Right renal pelvis (tissue), 4 donors: Measurements from ENCODE around the gene OGT. TPM values are rescaled to one million over a fixed set of nuclear protein-coding genes. Genes with fewer than 3 reads are reported as not detected.
"Not testable (repeated sequence)": the region's sequence is repeated elsewhere in the genome, so short reads cannot be mapped to it uniquely, and the experiment has no call there.

Experiments
- DNase-seq, 4 donors: peaks; one replicate each; pipeline ENCODE4 v3.0.0-alpha.2; 2013; ENCODE audit warnings: low read depth in 4 of 4, low spot score in 3 of 4, missing footprints in 1 of 4
- polyA plus RNA-seq, 4 donors: library from polyadenylated mRNA; unstranded; fragments of 120-200 nt; gene quantifications; one replicate each; pipeline ENCODE4 v1.2.1, GENCODE V29; 2013; ENCODE audit not compliant: insufficient read length in 4 of 4

The OGT gene
- polyA plus RNA-seq, 4 donors: 163 to 223 (median 194) TPM

DNA sequence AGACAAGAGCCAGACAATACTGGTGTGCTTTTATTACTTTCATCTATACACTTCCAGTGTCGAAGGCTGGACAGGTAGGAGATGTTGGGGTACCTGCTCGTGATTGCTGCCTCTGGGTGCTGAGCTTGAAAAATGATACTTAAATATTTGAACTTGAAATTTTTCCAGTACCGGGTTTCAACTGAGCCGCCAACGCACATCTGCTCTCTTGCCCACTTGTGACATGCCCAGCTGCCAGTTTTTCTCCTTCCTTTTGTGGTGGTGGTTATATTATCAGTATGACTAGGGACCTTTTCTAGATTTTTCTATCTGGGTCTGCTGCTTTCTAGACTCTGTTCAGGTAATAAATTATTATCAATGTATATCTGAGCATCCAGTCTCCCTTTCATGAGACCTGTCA is 3.4 kb downstream of the OGT start:
- DNase-seq: no peak

DNA sequence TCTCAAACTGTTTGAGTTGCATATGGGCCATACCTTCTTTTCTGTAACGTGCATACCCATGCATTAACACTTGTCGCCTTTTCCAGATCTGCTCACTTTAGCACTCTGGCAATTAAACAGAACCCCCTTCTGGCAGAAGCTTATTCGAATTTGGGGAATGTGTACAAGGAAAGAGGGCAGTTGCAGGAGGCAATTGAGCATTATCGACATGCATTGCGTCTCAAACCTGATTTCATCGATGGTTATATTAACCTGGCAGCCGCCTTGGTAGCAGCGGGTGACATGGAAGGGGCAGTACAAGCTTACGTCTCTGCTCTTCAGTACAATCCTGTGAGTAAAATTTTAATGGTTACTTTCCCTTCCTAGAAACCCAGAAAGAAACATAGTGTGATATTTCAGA is 4.8 kb downstream of the OGT start:
- no peak for DNase-seq

DNA sequence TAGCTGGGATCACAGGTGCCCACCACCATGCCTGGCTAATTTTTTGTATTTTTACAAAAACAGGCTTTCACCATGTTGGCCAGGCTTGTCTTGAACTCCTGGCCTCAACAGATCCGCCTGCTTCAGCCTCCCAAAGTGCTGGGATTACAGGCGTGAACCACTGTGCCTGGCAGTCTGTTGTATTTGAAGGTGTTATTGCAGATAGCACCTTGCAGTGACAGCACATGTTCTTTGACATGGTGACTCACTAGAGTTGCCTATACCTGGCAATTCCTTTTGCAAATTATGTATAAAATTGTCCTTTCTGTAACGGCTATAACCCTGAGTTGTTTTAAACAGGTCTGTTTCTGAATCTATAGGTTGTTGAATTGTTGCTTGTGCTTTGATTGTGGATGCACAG is 7.9 kb downstream of the OGT start:
- no peak for DNase-seq

DNA sequence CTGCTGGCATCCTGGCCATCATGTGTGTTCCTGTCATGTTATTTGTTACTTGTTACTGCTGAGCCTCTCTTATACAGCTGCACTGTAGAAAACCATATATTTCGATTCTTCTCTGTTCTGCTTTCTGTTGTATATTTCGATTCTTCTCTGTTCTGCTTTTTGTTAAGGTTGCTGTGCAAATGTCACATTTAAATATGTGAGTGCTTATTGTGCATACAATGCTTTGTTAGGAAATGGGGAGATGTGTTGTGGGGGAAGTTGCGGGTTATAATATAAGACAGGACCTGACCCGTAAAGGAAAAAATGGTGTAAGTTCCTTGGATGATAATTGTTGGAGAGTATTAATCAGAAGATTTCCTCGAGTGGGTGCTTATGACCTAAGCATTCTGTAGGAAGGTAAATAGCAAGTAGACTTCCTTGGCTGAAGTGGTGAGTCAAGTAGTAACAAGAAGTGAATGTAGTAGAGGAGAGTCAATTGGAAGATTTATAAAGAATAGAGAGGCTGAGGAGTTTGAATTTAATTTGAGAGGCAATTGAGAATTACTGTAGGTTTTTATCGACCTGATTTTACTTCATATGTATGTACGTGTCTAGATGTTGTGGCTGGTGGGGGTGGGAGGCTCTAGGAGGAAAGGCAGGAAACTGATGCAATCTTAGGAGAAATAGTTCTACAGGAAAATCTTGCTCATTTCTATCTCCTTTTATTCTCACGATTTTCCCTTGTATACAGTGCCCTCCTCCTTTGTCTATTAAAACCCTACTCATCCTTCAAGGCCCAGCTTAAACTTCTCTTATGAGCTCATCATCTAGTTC is 8.5 kb downstream of the OGT start:
- no peak for DNase-seq

DNA sequence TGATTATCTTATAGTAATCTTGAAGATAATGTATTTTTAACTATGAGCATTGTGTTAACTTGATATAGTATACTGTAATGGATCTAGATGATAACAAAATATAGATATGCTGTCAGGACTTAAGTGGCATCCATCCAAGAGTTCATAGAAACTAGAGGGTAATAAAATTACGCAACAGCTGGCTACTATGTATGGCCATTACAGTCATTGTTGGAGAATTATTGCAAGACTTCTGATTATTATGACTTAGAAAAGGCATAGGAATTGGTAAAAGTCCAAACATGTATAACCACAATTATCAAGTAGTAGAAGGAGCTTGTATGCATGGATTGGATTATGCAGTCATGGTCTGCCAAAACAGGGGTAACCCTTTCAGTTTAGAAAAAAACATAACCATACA is 9.5 kb downstream of the OGT start:
- DNase-seq: no peak

DNA sequence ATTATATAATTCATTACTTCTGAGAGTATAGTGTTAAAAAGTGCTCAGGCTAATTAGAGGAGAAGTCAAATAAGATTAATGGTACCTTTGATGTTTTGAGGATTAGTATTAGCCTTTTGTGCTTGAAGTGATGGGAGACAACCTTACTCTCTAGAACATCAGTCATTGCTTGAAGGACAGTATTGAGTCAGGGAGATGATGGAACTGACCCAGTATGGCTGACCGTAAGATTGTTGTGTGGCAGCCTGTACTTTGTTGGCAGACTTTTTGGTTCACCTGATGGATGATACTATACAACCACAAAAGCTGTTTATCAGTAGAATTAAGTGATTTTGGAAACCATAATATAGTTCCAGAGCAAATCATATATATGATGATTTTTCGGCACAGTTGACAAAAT is 9.9 kb downstream of the OGT start:
- DNase-seq: no peak

DNA sequence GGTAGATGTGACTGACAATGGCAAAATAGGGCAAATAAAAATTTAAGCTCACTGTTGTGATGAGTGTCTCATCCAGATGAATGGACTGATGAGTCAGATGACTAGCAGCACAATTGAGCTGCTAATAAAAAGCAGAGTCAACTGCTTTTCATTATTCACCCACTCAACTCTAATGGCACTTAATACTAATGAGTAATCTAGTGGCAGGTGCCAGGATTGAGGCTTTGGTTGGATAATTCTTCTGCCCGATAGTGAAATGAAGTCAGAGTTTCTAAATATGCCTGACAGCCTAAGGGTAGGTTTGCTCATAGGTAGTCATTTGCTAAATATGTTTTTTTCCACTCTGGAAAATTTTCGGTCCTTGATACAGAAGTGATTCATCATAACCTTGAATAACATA is 10.4 kb downstream of the OGT start:
- DNase-seq: no peak

DNA sequence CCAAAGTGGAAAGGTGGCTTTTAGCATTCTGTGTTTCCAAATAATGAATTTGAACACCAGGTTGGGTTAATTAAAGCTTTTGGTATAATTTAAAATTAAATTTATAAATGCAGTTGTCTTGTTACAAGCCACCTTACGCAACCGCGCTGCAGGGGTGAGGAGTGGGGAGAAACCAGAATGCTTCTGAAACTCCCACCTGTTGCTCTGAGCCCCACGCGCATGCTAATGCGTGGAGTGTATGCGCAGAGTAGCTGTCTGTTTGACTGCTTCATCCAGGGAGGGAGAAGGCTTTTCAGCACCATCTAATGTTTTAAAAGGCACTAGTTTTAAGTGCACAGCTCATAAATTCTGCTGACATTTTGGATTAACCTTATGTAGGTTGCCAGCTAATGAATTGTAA is 12.5 kb downstream of the OGT start:
- no peak for DNase-seq

DNA sequence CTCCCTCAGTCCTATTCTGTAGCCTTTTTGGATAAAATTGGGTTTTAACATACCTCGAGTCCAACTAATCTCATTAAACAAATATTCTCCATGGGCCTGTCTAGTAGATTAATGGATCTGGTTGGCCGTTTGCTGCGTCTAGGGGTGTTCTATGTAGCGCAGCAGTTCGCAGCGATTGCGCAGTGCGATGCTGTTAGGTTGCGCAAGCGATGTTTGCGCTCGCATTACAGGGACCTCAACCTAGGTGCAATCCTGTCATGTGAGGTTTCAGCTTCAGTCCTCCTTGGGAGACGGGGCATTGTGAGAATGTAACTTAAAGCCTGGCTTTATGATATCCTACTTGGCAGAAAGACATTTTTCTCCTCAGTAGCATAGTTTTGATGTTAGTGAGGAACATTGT is 14.0 kb downstream of the OGT start:
- no peak for DNase-seq

DNA sequence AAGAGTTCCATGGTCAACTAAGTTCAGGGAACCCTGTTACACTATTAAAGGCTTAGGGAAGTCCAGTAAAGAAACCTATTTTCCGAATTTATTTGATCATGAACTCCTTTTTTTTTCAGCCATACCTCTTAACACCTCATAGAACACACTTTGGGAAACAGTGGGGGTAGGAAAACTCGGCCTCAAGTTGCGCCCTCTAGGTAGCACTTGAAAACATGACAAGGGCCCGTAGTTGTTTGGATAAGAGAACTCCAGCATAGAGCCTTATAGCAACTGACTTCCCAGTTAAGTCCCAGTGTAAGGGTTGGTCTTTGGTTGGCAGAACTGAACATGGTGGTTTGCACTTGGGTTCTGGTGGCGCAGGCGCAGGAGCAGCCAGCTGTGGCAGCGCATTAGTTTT is 14.4 kb downstream of the OGT start:
- no peak for DNase-seq

DNA sequence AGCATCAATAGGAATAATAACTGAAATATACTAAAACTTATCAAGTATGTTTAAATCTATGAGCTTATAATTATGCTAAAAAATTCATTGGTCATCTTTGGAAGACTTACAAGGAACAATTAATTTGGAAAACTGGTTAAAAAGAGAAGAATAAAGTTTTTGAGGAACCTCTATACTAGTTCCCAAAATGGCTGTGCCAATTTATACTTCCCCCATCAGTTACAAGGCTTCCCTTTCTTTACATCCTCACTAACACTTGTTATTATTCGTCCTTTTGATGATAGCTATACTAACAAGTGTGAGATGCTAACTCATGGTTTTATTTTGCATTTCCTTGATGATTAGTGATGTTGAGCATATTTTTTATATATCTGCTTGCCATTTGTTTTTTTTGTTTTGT is 17.1 kb downstream of the OGT start:
- no peak for DNase-seq

DNA sequence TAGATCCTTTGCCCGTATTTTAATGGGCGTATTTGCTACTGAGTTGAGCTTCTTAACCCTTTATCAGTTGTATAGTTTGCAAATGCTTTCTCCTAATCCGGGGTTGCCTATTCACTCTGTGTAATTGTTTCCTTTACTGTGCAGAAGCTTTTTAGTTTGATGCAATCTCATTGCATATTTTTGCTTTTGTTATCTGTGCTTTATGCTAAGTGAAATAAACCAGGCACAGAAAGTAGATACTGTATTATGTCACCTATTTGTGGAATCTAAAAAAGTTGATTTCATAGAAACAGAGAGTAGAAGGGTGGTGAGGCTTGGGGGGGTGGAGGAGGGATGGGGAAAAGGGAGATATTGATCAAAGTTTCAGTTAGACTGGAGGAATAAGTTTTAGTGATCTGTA is 17.7 kb downstream of the OGT start:
- no peak for DNase-seq

DNA sequence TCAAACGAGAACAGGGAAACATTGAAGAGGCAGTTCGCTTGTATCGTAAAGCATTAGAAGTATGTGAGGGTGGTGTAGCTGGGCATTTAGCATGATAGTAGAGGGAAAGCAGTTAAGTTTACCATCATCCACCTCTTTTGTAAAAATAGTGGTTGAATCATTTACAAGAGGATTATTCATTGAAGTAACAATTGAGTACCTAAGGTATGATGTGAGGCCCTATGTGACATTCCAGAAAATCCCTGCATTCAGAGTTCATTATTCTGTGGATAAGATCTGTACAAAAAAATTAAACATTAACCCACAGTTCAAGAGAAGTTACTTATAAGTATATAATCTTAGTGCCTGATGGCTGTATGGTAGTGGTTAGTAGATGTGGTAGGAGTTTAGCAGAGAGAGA is 23.1 kb downstream of the OGT start:
- no peak for DNase-seq

DNA sequence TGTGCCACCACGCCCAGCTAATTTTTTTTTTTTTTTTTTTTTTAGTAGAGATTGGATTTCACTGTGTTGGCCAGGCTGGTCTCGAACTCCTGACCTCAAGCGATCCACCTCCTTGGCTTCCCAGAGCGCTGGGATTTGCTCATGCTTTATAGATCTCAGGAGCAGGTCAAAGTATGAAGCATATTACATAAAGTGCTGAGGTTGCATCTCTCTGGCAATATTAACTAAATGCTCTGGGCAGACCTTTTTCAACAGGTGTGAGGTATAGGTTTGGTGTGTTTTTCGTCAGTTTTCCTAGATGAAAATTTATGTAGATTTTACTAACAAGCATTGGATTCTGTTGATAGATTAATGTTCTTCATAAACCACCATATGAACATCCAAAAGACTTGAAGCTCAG is 26.0 kb downstream of the OGT start:
- no peak for DNase-seq

DNA sequence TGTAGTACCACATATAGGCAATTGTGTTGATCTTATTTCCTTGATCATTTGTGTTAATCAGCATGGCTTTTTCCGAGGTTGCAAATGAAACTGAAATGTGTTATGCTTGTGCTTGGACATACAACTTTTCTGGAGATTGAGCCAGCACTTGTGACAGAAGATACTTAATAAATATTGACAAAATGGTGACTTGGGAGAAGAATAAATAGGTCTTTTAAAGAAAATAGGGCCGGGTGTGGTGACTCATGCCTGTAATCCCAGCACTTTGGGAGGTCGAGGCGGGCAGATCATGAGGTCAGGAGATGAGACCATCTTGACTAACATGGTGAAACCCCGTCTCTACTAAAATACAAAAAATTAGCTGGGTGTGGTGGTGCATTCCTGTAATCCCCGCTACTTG is 26.9 kb downstream of the OGT start:
- not testable (repeated sequence) for DNase-seq

DNA sequence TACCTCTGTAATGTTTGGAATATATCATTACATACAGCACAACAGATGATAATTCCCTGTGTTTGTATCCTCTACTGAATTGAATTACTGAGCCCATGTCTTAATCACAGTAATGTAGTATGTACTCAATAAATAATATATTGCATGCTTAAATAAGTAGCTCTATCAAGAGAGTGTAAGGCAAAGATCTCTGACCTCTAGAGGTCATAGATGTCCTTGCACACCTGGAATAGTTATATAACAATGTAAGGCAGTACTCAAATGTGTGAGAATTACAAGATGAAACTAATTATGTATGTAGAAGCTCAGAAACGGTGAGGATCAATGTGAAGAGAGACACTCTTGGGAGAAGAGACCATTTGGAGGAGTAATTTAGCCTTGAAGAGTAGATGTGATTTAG is 31.0 kb downstream of the OGT start:
- no peak for DNase-seq

DNA sequence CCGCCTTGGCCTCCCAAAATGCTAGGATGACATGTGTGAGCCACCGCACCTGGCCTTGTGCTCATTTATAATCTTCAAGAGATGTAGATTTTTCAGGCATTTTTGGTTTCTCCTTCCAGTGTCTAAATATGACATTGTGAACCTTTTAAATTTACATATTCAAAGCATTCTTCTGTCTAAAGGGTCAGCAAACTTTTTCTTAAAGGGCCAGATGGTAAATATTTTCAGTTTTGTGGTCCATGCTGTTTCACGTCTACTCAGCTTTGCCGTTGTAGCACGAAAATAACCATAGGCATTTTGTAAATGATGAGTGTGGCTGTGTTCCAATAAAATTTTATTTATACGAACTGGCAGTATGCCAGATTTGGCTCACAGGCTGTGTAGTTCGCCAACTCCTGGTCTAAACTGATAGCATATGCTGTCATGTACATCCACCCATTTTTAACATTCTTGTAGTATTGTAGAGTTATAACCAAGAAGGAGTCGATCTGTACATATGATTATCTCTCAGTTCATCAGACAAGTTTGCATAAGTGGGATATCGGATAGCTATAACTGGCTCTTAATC is 32.7 kb downstream of the OGT start:
- DNase-seq: no peak

DNA sequence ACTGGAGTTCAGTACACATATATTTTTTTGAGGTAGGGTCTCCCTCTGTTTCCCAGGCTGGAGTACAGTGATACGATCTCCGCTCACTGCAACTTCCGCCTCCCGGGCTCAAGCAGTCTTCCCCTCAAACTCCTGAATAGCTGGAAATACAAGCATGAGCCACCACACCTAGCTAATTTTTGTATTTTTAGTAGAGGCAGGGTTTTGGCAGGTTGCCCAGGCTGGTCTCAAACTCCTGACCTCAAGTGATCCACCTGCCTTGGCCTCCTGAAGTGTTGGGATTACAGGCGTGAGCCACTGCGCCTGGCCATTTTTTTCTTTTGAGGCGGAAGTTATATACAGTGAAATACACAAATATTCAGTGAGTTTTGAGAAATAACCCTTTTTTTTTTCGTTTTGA is 38.5 kb downstream of the OGT start:
- not testable (repeated sequence) for DNase-seq

DNA sequence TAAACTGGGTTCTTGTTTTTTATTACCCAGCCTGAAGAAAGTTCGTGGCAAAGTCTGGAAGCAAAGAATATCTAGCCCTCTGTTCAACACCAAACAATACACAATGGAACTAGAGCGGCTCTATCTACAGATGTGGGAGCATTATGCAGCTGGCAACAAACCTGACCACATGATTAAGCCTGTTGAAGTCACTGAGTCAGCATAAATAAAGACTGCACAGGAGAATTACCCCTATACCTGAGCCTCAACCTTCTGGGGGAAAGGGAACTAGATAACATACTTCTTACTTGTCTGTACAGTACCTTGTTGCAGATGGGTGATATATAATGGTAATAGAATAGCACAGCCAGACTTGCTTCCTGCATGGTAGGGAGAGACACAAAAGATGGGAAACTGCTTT is 40.7 kb downstream of the OGT start:
- DNase-seq: no peak

DNA sequence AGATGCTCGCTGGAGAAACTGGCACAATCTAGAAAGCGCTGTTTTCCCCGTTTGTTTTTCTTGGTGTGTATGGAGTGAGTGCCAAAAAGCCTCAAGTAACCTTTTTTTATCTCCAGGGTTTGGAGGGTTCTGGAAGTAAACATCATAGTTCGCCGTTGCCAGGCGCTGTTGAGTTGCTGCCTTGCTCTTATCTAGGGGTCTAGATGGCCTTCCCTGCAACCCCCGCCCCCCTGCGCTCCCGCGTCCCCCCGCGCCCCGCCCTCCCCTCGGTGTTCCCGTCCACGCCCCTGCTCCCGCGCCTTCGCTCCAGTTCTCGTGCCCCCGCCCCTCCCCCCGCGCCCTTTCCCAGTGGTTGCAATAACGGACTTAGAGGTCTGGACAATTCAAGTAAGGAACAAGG is 44.8 kb downstream of the OGT start:
- DNase-seq: no peak

DNA sequence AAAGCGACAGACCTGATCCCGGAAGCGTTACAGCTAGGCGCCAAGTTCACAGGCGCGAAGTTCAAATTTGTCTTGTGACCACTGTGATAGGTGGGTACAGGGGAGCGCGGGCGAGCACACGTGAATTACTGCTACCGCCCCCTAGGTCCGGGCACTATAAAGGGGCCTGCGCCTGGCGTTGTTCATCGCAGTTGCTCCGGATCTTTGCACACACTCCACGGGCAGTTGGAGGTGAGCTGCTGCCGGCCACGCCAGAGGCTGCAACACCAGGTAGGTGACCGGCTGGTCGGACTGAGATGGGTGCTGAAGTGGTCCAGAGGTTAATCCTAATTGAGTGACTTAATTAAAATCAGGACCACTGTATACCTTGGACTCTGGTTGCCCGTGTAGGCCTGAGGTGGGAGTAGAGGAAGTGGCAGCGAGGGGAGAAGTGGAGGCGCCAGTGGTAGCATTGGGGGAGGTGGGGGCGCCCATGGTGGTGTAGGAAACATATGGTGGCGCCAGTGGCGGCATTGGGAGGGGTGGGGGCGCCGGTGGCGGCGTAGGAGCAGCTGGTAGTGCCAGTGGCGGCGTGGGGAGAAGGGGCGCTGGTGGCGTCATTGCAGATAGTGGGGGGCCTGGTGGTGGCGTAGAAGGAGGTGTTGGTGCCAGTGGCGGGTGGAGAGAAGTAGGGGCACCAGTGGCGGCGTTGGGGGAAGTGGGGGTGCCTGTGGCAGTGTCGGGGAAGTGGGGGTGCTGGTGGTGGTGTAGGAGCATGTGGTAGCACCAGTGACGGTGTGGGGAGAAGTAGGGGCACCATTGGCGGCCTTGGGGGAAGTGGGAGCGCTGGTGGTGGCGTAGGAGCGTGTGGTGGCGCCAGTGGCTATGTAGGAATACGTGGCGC is 45.6 kb downstream of the OGT start, which contains the start of gene GCNA:
GCNA (plus strand) TSS at position 185 of the 883 bp plus-strand sequence. CDS start 2,385 bp downstream, outside the sequence.
- no peak for DNase-seq
